ENCODE results near the gene UNC119. TPM values are rescaled to one million over a fixed set of nuclear protein-coding genes. Genes with fewer than 3 reads are reported as not detected.
A peak's percentile ranks its signal among the peaks of the same experiment; 100 is the strongest.
"Not testable (repeated sequence)": the region's sequence is repeated elsewhere in the genome, so short reads cannot be mapped to it uniquely, and the experiment has no call there.

UNC119 gene
- total and polyA plus RNA-seq, 7 donors: 1.9 to 7.8 (median 2.6) TPM

GRCh38 chr17:28524476-28525424 is 27.7 kb downstream of the UNC119 start:
- ATAC-seq (no peak), DNase-seq (no peak)
- Histone ChIP-seq H3K4me1 (no peaks in the 10 kb centered on the region), H3K4me3 (no peak overlapping the region), H3K27ac (no peak overlapping the region), H3K27me3 (ENCODE audit: insufficient read depth in 3 of 3, low read length in 2 of 3) (no peaks in the 10 kb centered on the region), H3K9me3 (no peaks in the 10 kb centered on the region), H3K36me3 (ENCODE audit: insufficient read depth in 1 of 2, low read depth in 1 of 2) (no peaks in the 10 kb centered on the region)
- intact Hi-C loops (cut with DNase I): no loop called here
- WGBS, 3 donors: 88 to 89% (median 89%) methylated on average over 25 of the region's 25 CpGs
- TF ChIP-seq CTCF (IDR thresholded peaks at IDR 0.05): no peak

- no peak overlapping the region for H3K27ac ChIP-seq
- DNase-seq (no peak), ATAC-seq (no peak)
- no peak for TF ChIP-seq CTCF (IDR thresholded peaks at IDR 0.05)
- no peaks in the 10 kb centered on the region for H3K27me3 ChIP-seq (ENCODE audit: insufficient read depth in 3 of 3, low read length in 2 of 3)
- no peaks in the 10 kb centered on the region for H3K4me1 ChIP-seq
- H3K36me3 ChIP-seq (ENCODE audit: insufficient read depth in 1 of 2, low read depth in 1 of 2): no peaks in the 10 kb centered on the region
- intact Hi-C loops (cut with DNase I): no loop called here
- H3K4me3 ChIP-seq: no peak overlapping the region
- 80 to 85% (median 85%) methylated on average over 15 of the region's 15 CpGs for WGBS, 3 donors
- H3K9me3 ChIP-seq: no peaks in the 10 kb centered on the region
Measured at GRCh38 chr17:28523876-28524275, 28.5 kb downstream of the UNC119 start.

GRCh38 chr17:28523186-28523585 is 29.2 kb downstream of the UNC119 start:
- no peak for TF ChIP-seq CTCF (IDR thresholded peaks at IDR 0.05)
- no peak for DNase-seq
- no peak overlapping the region for H3K4me3 ChIP-seq
- WGBS, 3 donors: 76 to 86% (median 80%) methylated on average over 6 of the region's 6 CpGs
- H3K4me1 ChIP-seq: no peaks in the 10 kb centered on the region
- no peaks in the 10 kb centered on the region for H3K36me3 ChIP-seq (ENCODE audit: insufficient read depth in 1 of 2, low read depth in 1 of 2)
- ATAC-seq: no peak
- intact Hi-C loops (cut with DNase I): no loop called here
- no peaks in the 10 kb centered on the region for H3K27me3 ChIP-seq (ENCODE audit: insufficient read depth in 3 of 3, low read length in 2 of 3)
- H3K9me3 ChIP-seq: no peaks in the 10 kb centered on the region
- H3K27ac ChIP-seq: no peak overlapping the region

- ATAC-seq; H3K4me1 ChIP-seq; intact Hi-C loops (cut with DNase I); H3K36me3 ChIP-seq (ENCODE audit: insufficient read depth in 1 of 2, low read depth in 1 of 2); H3K27me3 ChIP-seq (ENCODE audit: insufficient read depth in 3 of 3, low read length in 2 of 3); H3K27ac ChIP-seq; H3K4me3 ChIP-seq; H3K9me3 ChIP-seq; DNase-seq: not testable (repeated sequence)
- WGBS, 3 donors: 76 to 87% (median 79%) methylated on average over 4 of the region's 4 CpGs
Measured at GRCh38 chr17:28522281-28522680, 30.1 kb downstream of the UNC119 start.

GRCh38 chr17:28521311-28522085 is 30.9 kb downstream of the UNC119 start:
- H3K4me1 ChIP-seq: no peaks in the 10 kb centered on the region
- DNase-seq: no peak
- peak in 1 of 4 donors; percentile 27 for ATAC-seq
- 32 to 37% (median 36%) methylated on average over 21 of the region's 21 CpGs for WGBS, 3 donors
- no peaks in the 10 kb centered on the region for H3K36me3 ChIP-seq (ENCODE audit: insufficient read depth in 1 of 2, low read depth in 1 of 2)
- H3K4me3 ChIP-seq: no peak overlapping the region
- no peaks in the 10 kb centered on the region for H3K27me3 ChIP-seq (ENCODE audit: insufficient read depth in 3 of 3, low read length in 2 of 3)
- no peaks in the 10 kb centered on the region for H3K9me3 ChIP-seq
- no peak for TF ChIP-seq CTCF (IDR thresholded peaks at IDR 0.05)
- intact Hi-C loops (cut with DNase I): no loop called here
- H3K27ac ChIP-seq: no peak overlapping the region

All from psoas muscle (tissue), 8 donors.